OCI-LY1 (cell line): ENCODE results near the gene MYRF.

Source experiments
- H2AFZ ChIP-seq: fragments of 200-600 bp; sonication (generic), shearing (Covaris generic); 2 replicates; pipeline ENCODE4 v1.6.0; 2014; ENCODE audit warnings: antibody characterized with exemption, mild to moderate bottlenecking, low read length
- H3F3A ChIP-seq: fragments of 200-600 bp; sonication (generic), shearing (Covaris generic); 2 replicates; pipeline ENCODE4 v1.6.0; 2014; ENCODE audit warnings: mild to moderate bottlenecking, antibody characterized with exemption, low read length, moderate library complexity; ENCODE audit not compliant: insufficient read depth
- H3K27ac ChIP-seq: fragments of 200-600 bp; sonication (generic); 2 replicates; pipeline ENCODE4 v1.5.1; 2014; ENCODE audit warnings: low read length, mixed run types, mild to moderate bottlenecking, low read depth; ENCODE audit not compliant: poor library complexity, severe bottlenecking
- H3K27me3 ChIP-seq: fragments of 200-600 bp; sonication (generic); 2 replicates; pipeline ENCODE4 v1.6.0; 2014; ENCODE audit warnings: antibody characterized with exemption, mild to moderate bottlenecking, low read length, moderate library complexity; ENCODE audit not compliant: insufficient read depth
- H3K36me3 ChIP-seq: fragments of 200-600 bp; sonication (generic); 2 replicates; pipeline ENCODE4 v1.6.1; 2014; ENCODE audit warnings: mild to moderate bottlenecking, antibody characterized with exemption, low read length, moderate library complexity, mixed read lengths; ENCODE audit not compliant: insufficient read depth
- H3K4me1 ChIP-seq: fragments of 200-600 bp; sonication (generic); 2 replicates; pipeline ENCODE4 v1.5.1; 2014; ENCODE audit warnings: mild to moderate bottlenecking, low read length, moderate library complexity; ENCODE audit not compliant: insufficient read depth, severe bottlenecking
- H3K4me2 ChIP-seq: fragments of 200-600 bp; sonication (generic), shearing (Covaris generic); 2 replicates; pipeline ENCODE4 v1.6.1; 2014; ENCODE audit warnings: low read length
- H3K4me3 ChIP-seq: fragments of 200-600 bp; sonication (generic); 2 replicates; pipeline ENCODE4 v1.5.1; 2014; ENCODE audit warnings: low read length, low read depth, mild to moderate bottlenecking, mixed read lengths; ENCODE audit not compliant: poor library complexity, severe bottlenecking
- H3K79me2 ChIP-seq: fragments of 200-600 bp; shearing (Covaris generic); 2 replicates; pipeline ENCODE4 v1.6.1; 2016; ENCODE audit warnings: mixed run types, low read length, mixed read lengths; ENCODE audit not compliant: insufficient read depth
- H3K9ac ChIP-seq: fragments of 200-600 bp; sonication (generic), shearing (Covaris generic); 2 replicates; pipeline ENCODE4 v1.6.1; 2014; ENCODE audit warnings: mild to moderate bottlenecking, low read length, mixed read lengths
- H3K9me2 ChIP-seq: fragments of 200-600 bp; sonication (generic), shearing (Covaris generic); 2 replicates; pipeline ENCODE4 v1.6.1; 2014; ENCODE audit warnings: low read depth, mild to moderate bottlenecking, low read length, mixed read lengths
- H3K9me3 ChIP-seq: fragments of 200-600 bp; shearing (Covaris generic); 2 replicates; pipeline ENCODE4 v1.6.1; 2014; ENCODE audit warnings: low read length, mixed read lengths
- H4K20me1 ChIP-seq: fragments of 200-600 bp; sonication (generic), shearing (Covaris generic); 2 replicates; pipeline ENCODE4 v1.6.0; 2016; ENCODE audit warnings: mild to moderate bottlenecking, low read length; ENCODE audit not compliant: insufficient read depth
- CTCF ChIP-seq: fragments of 200-600 bp; sonication (generic), shearing (Covaris generic); IDR thresholded peaks from 2 replicates; pipeline ENCODE4 v1.5.1; 2017; ENCODE audit warnings: mild to moderate bottlenecking, antibody characterized with exemption, low read length, moderate library complexity, mixed read lengths
- EZH2 ChIP-seq: fragments of 200-600 bp; sonication (generic), shearing (Covaris generic); IDR thresholded peaks from 2 replicates; pipeline ENCODE4 v1.8.0; 2017; ENCODE audit warnings: borderline replicate concordance, mixed run types, mild to moderate bottlenecking, antibody characterized with exemption, low read length, moderate library complexity, mixed read lengths

The MYRF gene

GRCh38 chr11:61766353-61766841, 14.0 kb downstream of the MYRF start:
- Histone ChIP-seq H3K4me3 (no peak overlapping the region), H3K9ac (no peak overlapping the region), H4K20me1 (no peaks in the 10 kb centered on the region), H3K9me3 (no peaks in the 10 kb centered on the region), H2AFZ (no peak overlapping the region), H3F3A (no peaks in the 10 kb centered on the region), H3K27ac (no peak overlapping the region), H3K4me2 (no peak overlapping the region), H3K4me1 (no peaks in the 10 kb centered on the region), H3K79me2 (no peaks in the 10 kb centered on the region), H3K9me2 (no peaks in the 10 kb centered on the region), H3K27me3 (no peaks in the 10 kb centered on the region), H3K36me3 (no peaks in the 10 kb centered on the region)
- TF ChIP-seq EZH2, result no peak
- no peak for TF ChIP-seq CTCF

DNA sequence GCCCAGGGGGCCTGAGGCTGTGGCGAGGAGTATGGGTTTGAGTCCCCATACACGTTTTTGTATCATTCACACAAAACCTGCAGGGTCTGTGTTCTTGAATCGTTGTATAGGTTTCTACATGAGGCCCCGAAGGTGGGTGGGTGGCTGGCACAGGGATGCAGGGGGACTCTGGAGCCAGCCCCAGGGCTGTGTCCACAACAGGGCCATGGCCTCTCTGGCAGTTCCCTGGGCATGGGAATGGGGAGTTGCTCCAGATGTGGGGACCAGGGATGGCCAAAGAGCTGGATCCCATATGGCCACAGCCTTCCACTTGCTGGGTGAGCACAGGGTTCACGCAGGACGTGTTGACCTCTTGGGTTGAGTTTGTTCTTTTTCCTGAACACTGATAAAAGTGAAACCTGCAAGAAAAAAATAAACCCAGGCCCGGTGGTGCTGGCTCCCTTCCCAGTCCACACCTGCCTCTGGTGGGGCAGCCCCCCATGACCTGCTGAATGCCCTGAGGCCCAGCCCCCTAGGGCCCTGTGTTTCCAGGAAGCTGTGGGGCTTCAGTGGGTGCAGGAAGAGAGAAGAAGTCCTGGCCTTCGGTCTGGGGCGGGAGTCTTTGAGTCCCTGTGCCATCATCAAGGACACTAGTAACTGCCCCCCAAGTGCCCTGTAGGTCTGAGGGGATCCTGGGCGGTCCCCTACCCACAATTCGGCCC, 16.1 kb downstream of the MYRF start:
- TF ChIP-seq CTCF (no peak), EZH2 (no peak)
- Histone ChIP-seq H3K4me1 (peaks cover 5% of the 10 kb centered on the region), H3K79me2 (no peaks in the 10 kb centered on the region), H3F3A (no peaks in the 10 kb centered on the region), H3K27ac (no peak overlapping the region), H3K4me2 (no peak overlapping the region), H3K36me3 (no peaks in the 10 kb centered on the region), H3K4me3 (no peak overlapping the region), H2AFZ (no peak overlapping the region), H4K20me1 (no peaks in the 10 kb centered on the region), H3K9ac (no peak overlapping the region), H3K9me2 (no peaks in the 10 kb centered on the region), H3K27me3 (no peaks in the 10 kb centered on the region), H3K9me3 (no peaks in the 10 kb centered on the region)

GRCh38 chr11:61769169-61769920, 16.9 kb downstream of the MYRF start:
- no peak overlapping the region for H3K4me2 ChIP-seq
- H3K79me2 ChIP-seq, result no peaks in the 10 kb centered on the region
- no peak overlapping the region for H3K27ac ChIP-seq
- H3K9me2 ChIP-seq, result no peaks in the 10 kb centered on the region
- no peaks in the 10 kb centered on the region for H3K36me3 ChIP-seq
- no peaks in the 10 kb centered on the region for H3K9me3 ChIP-seq
- no peak overlapping the region for H3K4me3 ChIP-seq
- H2AFZ ChIP-seq, result no peak overlapping the region
- H3F3A ChIP-seq, result no peaks in the 10 kb centered on the region
- H3K9ac ChIP-seq, result no peak overlapping the region
- no peaks in the 10 kb centered on the region for H3K27me3 ChIP-seq
- H4K20me1 ChIP-seq, result no peaks in the 10 kb centered on the region
- H3K4me1 ChIP-seq, result peaks cover 5% of the 10 kb centered on the region
- TF ChIP-seq EZH2 (no peak), CTCF (no peak)
